Measurements from ENCODE around the gene AUTS2. TPM values are rescaled to one million over a fixed set of nuclear protein-coding genes. Genes with fewer than 3 reads are reported as not detected.

Gene AUTS2
- 5.3 TPM for total RNA-seq
- long read RNA-seq, partial matches to known transcripts: 0 of 1 reads
- long read RNA-seq, other reads (novel, unspliced or antisense): 1 of 1 reads

- ATAC-seq (peak; percentile 89), DNase-seq (ENCODE audit: missing footprints) (peak; percentile 92)
- intact Hi-C loops (cut with DNase I): loop anchor here (5.0 to 10.0 kb wide), 3 partner anchors 54 to 287 kb away; no protein-coding TSS in a partner anchor
These were observed at the start of gene AUTS2 for GRCh38 chr7:69598081-69598486. Gene AUTS2 (plus strand): TSS chr7:69598475. CDS start chr7:69599654, 1,179 bp downstream.

DNA sequence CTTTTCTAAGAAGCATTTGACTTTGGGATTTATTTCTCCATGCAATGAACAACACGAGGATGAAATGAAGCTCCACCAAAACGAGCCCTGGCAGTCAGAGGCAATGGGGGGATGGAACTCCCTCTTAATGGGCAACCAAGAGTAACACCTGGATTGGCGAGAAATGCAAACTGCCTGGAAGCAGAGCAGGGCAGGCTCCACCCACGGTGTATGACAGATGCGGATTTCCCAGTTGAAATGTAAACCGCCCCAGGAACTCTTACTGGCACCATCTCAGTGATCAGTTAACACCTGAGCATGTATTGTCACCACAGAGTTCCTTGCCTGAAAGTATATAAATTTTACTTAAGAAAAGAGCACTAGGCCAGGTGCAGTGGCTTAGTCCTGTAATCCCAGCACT is 47.3 kb upstream of the AUTS2 start:
- DNase-seq (ENCODE audit: missing footprints) (no peak), ATAC-seq (no peak)
- intact Hi-C loops (cut with DNase I): no loop called here

DNA sequence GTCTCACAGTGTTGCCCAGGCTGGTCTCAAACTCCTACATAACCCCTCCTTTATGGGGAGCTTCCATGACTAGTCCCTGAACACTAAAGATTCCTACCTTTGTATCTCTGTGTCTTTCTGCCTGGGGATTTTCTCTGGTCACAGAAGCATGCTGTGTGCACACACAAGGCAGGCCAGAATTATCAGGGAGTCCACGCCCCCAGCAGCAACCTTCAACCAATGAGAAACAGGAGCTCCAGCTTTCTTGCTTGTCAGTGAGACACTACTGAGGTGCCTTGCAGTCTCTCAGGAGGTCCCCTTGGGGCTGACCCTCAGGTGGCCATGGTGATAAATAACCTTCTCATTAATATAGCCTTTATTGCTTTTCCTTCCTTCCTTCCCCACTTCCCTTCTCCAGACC is 45.1 kb upstream of the AUTS2 start:
- DNase-seq (ENCODE audit: missing footprints) (no peak), ATAC-seq (no peak)
- intact Hi-C loops (cut with DNase I): no loop called here

DNA sequence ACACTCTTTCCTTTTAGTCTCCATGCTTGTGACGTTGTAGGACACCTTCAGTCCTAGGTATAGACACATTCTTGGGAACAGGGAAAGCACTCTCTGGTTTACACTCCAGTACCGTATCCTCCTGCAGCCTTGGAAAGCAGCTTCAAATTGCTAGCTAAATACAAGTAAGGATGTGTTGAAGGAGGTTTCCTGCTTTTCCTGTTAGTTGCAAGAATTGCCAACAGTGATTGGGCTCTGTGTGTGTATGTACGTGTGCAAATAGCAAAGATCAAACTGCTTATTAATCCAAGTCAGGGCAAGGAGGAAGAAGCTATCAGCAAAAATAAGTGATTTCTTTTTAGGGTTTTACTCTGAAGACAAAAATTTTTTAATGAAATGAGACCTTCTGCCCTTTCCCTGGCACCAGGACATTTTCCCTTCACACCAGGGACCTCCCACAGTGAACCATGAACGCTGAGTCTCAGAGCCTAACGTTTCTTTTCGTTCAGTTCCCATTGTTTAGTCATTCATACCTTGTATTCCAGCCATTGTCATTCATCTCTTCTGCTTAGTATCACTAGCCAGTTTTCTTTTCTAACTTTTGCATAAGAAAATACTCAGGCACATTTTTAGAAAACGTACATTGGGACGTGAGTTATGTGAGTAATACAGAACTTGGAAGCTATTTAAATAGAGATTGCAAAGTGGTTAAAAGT is 36.9 kb upstream of the AUTS2 start:
- ATAC-seq: no peak

DNA sequence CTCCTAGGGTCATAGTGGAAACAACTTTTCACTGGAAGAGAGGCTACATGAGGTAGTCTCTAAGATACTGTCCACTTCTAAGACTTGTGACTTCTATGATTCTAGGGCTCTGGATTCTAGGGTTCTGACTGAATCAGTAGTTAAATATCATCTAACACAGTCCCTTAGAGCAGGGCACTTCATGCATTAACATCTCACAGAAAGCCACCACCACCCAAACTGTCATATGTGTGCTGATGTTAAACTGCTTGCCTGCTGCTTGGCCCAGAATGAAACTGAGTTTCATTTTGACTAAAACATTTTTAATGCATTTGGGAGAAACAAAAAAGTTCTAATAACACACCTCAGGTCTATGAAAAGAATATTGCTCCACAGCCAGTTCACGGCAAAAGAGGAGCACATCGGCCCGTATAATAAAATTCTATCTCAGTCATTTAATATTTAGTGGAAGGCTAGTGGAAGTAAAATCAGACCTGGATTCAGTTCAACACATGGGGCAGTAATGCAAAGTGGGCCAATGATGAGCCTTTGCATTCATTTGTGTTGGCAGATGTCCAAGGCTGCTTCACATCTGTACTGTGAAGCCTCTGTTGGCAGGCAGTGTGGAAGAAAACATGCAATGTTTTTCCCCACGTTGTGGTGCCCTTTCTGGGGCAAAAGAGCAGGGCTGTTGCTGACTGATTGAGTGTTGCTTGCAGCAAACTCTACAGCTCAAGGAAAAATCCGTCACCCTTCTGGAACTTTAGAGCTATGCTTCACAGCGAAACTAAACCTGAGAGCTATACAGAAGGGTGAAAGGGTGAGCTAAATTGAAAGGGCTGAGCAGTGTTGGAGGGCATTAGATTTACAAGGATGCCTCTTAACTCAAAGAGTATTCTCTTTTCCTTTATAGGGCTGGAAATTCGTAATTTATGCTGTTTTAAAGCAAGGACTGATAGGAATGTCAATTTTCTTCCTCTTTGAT is 33.5 kb upstream of the AUTS2 start:
- intact Hi-C loops (cut with DNase I): no loop called here
- DNase-seq (ENCODE audit: missing footprints): no peak
- ATAC-seq: no peak

More for the DNA sequence above, 36.9 kb upstream of the AUTS2 start:
- intact Hi-C loops (cut with DNase I): no loop called here
- DNase-seq (ENCODE audit: missing footprints): no peak

- DNase-seq (ENCODE audit: missing footprints): no peak
- ATAC-seq: no peak
- intact Hi-C loops (cut with DNase I): no loop called here
These were observed 30.5 kb upstream of the AUTS2 start for GRCh38 chr7:69567800-69568199.

DNA sequence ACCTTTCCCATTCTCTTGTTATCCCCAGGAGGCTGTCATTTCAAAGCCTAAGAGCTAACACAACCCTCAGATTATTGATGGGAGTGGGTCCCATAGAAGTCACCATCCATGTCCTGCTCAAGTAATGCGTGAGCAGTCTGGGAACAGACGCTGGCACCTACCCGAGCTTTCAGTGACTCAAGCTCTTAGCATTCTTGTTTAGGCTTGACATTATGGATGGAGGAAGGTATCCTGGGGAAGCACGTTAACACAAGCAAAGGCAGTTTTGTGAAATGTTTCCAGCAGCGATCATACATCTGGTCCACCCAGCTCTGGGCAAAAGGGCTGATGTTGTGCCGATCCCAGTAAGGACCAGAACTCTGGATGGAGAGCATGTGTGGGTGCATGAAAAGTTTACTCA is 30.0 kb upstream of the AUTS2 start:
- intact Hi-C loops (cut with DNase I): no loop called here
- ATAC-seq (no peak), DNase-seq (ENCODE audit: missing footprints) (no peak)

DNA sequence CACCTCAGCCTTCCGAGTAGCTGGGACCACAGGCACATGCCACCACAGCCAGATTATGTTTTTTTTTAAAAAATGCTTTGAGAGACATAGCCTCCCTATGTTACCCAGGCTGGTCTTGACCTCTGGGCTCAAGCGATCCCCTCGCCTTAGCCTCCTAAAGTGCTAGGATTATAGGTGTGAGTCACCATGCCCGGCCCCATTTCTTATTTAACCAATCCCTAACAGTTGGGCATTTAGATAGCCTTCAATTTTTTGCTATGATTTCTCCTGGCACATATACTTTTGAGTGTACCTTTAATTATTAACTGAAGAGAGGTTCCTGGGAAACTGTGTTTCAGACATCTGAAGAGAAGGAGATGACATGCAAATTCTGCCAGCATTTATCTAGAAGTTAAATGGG is 22.6 kb upstream of the AUTS2 start:
- no peak for DNase-seq (ENCODE audit: missing footprints)
- ATAC-seq: no peak
- intact Hi-C loops (cut with DNase I): no loop called here

- DNase-seq (ENCODE audit: missing footprints) (no peak), ATAC-seq (no peak)
- intact Hi-C loops (cut with DNase I): no loop called here
These were observed 21.1 kb upstream of the AUTS2 start for GRCh38 chr7:69577221-69577620.

DNA sequence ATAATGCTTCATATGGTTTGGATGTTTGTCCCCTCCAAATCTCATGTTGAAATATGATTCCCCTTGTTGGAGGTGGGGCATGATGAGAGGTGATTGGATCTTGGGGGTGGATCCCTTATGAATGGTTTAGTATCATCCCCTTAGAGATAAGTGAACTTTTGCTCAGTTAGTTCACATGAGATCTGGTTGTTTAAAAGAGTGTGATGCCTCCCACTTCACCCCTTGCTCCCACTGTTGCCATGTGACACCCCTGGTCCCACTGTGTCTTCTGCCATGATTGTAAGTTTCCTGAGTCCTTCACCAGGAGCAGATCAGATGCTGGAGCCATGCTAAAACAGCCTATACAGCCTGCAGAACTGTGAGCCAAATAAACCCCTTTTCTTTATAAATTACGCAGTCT is 13.1 kb upstream of the AUTS2 start:
- intact Hi-C loops (cut with DNase I): no loop called here
- DNase-seq (ENCODE audit: missing footprints) (no peak), ATAC-seq (no peak)

GRCh38 chr7:69586321-69586720 is 12.0 kb upstream of the AUTS2 start:
- DNase-seq (ENCODE audit: missing footprints) (no peak), ATAC-seq (no peak)
- intact Hi-C loops (cut with DNase I): no loop called here

DNA sequence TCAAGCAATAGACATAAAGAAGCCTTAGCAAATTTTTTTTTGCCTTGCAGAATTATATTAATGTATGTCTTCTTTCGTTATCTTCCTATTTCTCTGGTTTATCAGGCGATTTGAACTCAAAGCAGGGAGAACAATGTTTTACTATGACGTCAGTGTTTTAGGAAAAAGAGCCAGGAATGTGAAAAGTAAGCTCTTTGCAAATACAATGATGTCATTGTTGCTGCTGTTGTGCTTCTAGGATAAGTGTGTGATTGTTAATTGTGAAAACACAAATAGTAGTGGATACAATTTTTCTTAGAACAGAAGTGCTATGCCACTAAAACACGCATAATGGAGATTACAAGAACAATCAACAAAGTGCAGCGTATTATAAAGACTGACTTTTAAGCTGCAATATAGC is 9.5 kb upstream of the AUTS2 start:
- DNase-seq (ENCODE audit: missing footprints) (no peak), ATAC-seq (no peak)
- intact Hi-C loops (cut with DNase I): no loop called here

DNA sequence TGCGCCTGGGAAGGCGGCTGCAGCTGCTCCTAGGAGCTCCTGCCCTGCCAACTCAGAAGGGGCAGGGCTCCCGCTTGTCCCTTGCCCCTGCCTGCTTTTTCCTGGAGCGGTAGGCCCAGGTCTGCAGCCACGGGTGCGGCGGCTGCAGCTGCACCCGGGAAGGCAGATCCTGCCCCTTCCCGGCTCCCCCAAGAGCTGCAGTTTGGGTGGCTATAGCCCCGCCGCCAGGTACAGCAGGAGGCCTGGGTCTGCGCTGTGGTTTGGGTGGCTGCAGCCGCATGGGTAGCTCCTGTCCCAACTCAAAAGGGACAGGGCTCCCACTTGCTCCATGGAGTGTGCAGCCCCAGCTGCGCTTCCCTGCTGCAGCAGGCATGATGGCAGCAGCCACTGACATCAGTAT is 6.5 kb upstream of the AUTS2 start:
- intact Hi-C loops (cut with DNase I): loop anchor here (10.0 kb wide), 1 partner anchor 293 kb away; no protein-coding TSS in a partner anchor
- no peak for DNase-seq (ENCODE audit: missing footprints)
- no peak for ATAC-seq

- DNase-seq (ENCODE audit: missing footprints): no peak
- intact Hi-C loops (cut with DNase I): loop anchor here (10.0 kb wide), 1 partner anchor 291 kb away; no protein-coding TSS in a partner anchor
- no peak for ATAC-seq
These were observed 4.8 kb upstream of the AUTS2 start for GRCh38 chr7:69593511-69593910.

DNA sequence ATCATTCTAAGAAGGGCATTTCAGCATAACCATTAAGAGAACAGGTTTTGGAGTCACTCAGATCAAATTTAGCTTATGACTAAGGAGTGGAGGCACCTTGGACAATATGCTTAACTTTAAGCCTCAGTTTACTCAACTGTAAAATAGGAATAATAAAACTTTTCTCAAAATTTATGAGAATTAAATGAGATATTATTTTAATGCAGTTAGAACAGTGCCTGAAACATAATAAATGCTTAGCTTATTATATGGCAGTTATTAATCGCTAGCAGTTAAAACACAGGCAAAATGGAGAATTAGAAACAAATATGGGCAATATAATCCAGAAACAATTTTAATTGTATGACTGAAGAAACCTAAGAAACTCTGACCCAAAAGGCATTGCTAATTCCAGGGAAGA is 2.9 kb upstream of the AUTS2 start:
- DNase-seq (ENCODE audit: missing footprints): no peak
- no peak for ATAC-seq
- intact Hi-C loops (cut with DNase I): loop anchor here (5.0 to 10.0 kb wide), 3 partner anchors 57 to 289 kb away; no protein-coding TSS in a partner anchor

DNA sequence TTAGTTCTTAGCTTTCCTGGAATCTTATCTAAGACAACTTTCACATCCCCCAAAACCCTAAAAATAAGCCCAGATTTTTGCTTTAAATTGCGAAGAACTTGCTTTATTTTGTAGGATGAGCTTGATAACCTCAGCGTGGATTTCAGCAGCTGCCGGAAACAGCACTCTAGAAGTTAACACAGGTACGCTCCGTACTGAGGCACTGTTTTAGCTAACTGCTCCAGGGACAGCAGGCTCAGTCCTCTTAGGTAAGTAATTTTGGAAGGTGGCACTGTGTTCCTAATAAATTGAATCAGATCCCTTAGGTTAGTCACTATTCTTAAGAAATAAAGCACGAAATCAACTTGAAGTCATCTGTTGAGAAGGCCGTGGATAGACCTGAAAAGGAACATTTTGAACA is 2.2 kb upstream of the AUTS2 start:
- DNase-seq (ENCODE audit: missing footprints): no peak
- intact Hi-C loops (cut with DNase I): loop anchor here (5.0 to 10.0 kb wide), 3 partner anchors 56 to 289 kb away; no protein-coding TSS in a partner anchor
- ATAC-seq: no peak

- no peak for ATAC-seq
- no peak for DNase-seq (ENCODE audit: missing footprints)
- intact Hi-C loops (cut with DNase I): loop anchor here (5.0 to 10.0 kb wide), 3 partner anchors 56 to 288 kb away; no protein-coding TSS in a partner anchor
These were observed 1.5 kb upstream of the AUTS2 start for GRCh38 chr7:69596723-69597277.

DNA sequence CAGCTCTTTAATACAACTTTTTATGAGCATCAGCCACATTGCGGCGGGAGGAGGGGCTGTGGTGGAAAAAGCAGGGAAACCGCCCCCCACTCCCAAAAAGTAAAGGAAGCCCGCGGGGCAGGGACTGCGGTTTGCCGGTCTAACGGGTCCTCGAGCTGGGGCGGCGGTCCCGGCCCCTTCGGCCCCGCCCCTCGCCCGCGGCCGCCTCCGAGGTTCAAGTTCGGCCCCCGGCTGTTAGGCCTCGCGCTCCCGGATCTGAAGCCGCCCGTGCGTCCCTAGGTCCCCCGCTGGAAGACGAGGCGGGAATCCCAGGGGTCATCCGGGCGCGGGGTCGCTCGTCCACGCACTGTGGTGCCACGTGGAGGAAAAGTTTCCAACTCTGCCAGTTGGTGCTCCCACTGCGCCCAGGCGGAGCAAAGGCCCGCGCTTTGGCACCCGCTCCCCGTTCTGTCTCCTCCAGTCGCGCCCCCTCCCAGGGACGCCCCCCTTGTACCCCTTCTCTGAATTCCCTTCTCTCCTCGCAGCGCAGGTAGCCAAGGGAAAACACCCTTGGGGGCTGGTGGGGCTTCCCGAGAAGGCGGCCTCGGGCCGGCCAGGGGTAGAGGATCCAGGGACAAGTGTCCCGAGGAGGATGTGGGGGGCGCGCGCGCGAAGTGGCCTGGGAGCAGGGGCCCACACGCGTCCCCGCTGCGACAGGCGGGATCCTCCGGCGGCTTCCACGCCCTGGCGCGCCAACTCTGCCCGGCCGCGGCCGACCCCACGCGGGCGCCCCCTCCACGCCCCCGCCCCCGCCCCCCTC is 798 bp upstream of the AUTS2 start:
- DNase-seq (ENCODE audit: missing footprints) (peak; percentile 73), ATAC-seq (peak; percentile 39)
- intact Hi-C loops (cut with DNase I): loop anchor here (5.0 to 10.0 kb wide), 3 partner anchors 55 to 287 kb away; no protein-coding TSS in a partner anchor

All from Right ventricle myocardium inferior (tissue), 1 donor.